Measurements from ENCODE around the gene KIAA0930. TPM values are rescaled to one million over a fixed set of nuclear protein-coding genes. Genes with fewer than 3 reads are reported as not detected.
A peak's percentile ranks its signal among the peaks of the same experiment; 100 is the strongest.

The KIAA0930 gene
- total RNA-seq, 1 experiment from 2014 or later, result 55.5 TPM

DNA sequence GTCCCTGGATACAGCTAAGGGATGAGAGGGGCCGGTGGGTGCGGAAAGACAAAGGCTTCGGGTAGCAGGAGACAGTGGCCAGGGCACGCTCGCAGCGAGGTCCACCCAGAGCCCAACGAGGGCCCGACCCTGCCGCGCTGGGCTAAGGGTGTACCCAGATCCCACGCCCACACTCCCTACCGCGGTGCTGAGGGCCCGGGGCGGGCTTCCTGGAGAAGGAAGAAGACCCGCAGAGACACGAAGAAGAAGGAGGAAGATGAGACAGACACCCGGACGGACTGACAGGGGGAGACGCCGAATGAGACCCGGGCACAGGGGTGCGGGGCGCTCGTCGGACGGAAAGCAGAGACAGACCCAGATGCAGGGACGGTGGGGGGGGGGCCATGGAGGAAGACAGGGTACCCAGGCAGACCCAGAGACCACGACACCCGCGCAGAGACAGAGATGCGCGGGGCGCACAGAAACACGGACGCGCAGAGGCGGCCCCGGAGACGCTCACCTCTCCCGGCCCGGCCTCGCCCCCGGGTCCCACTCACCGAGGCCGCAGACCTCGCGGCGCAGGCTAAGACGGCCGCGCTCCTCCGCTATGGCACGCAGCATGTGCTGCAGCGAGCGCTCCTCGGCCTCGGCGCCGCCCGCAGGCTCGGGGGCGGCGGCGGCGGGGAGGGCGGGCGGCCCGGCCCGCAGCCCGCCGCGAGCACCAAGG, 437 bp downstream of the KIAA0930 start:
- no peak for DNase-seq
- peaks cover 12% of the 10 kb centered on the region for H3K4me1 ChIP-seq (replicated peaks; ENCODE audit: insufficient read depth)
- H3K9me2 ChIP-seq (ENCODE audit: insufficient read depth), result no peaks in the 10 kb centered on the region
- no peaks in the 10 kb centered on the region for H3K27me3 ChIP-seq (ENCODE audit: insufficient read depth, low read depth)
- POLR2A ChIA-PET (ENCODE audit: unreplicated experiment), result no interaction called here
- H3K4me2 ChIP-seq, result peak overlapping the region; percentile 99
- H3K36me3 ChIP-seq (ENCODE audit: low read depth), result no peaks in the 10 kb centered on the region
- BruUV-seq (replicated peaks), result no TSS peak
- TF ChIP-seq EZH2 (IDR thresholded peaks at IDR 0.05; ENCODE audit: low read depth), result no peak
- no peak for TF ChIP-seq CTCF (conservative IDR thresholded peaks at IDR 0.05)
- peaks cover 11% of the 10 kb centered on the region; the same call in 1 of the 2 replicates for H4K20me1 ChIP-seq (ENCODE audit: insufficient read depth)
- no peak overlapping the region for H3K27ac ChIP-seq
- peak overlapping the region; percentile 90 for H3K4me3 ChIP-seq
- H3K9me3 ChIP-seq (ENCODE audit: insufficient read depth, low read depth), result no peaks in the 10 kb centered on the region
- CTCF ChIA-PET, result no interaction called here
- intact Hi-C loops (cut with micrococcal nuclease; ENCODE audit: unreplicated experiment), result loop anchor here (10.0 kb wide), 1 partner anchor 75 kb away; the partner anchor contains the start of gene NUP50
- H2AFZ ChIP-seq, result peak overlapping the region; percentile 80
- H3K79me2 ChIP-seq (ENCODE audit: low read depth), result peaks cover 9% of the 10 kb centered on the region; the same call in 1 of the 2 replicates
- H3F3A ChIP-seq (ENCODE audit: insufficient read depth, low read depth), result peaks cover 12% of the 10 kb centered on the region; the same call in 1 of the 2 replicates

- peaks cover 12% of the 10 kb centered on the region for H3K4me1 ChIP-seq (replicated peaks; ENCODE audit: insufficient read depth)
- BruUV-seq (replicated peaks), result no TSS peak
Measured at GRCh38 chr22:45239681-45240051, 1.0 kb downstream of the KIAA0930 start.

More at GRCh38 chr22:45239681-45240051, 1.0 kb downstream of the KIAA0930 start:
- intact Hi-C loops (cut with micrococcal nuclease; ENCODE audit: unreplicated experiment), result loop anchor here (10.0 kb wide), 1 partner anchor 75 kb away; the partner anchor contains the start of gene NUP50
- Histone ChIP-seq H3K4me2 (peak overlapping the region; percentile 99), H3K4me3 (peak overlapping the region; percentile 90), H2AFZ (no peak overlapping the region), H3K9me2 (ENCODE audit: insufficient read depth) (no peaks in the 10 kb centered on the region), H4K20me1 (ENCODE audit: insufficient read depth) (peaks cover 11% of the 10 kb centered on the region; the same call in 1 of the 2 replicates), H3K79me2 (ENCODE audit: low read depth) (peaks cover 9% of the 10 kb centered on the region; the same call in 1 of the 2 replicates), H3F3A (ENCODE audit: insufficient read depth, low read depth) (peaks cover 12% of the 10 kb centered on the region; the same call in 1 of the 2 replicates), H3K27ac (no peak overlapping the region), H3K36me3 (ENCODE audit: low read depth) (no peaks in the 10 kb centered on the region), H3K27me3 (ENCODE audit: insufficient read depth, low read depth) (no peaks in the 10 kb centered on the region), H3K9me3 (ENCODE audit: insufficient read depth, low read depth) (no peaks in the 10 kb centered on the region)
- ChIA-PET POLR2A (ENCODE audit: unreplicated experiment) (no interaction called here), CTCF (no interaction called here)
- TF ChIP-seq EZH2 (IDR thresholded peaks at IDR 0.05; ENCODE audit: low read depth) (no peak), CTCF (conservative IDR thresholded peaks at IDR 0.05) (no peak)
- DNase-seq, result no peak

Data from PC-9 (cell line).